NCI-H1105 (cell line): ENCODE data around the gene FGD5.

ENCODE experiments used
- DNase-seq: peaks from one replicate; lab custom pipeline; 2025; lab: John Stamatoyannopoulos, UW

The FGD5 gene, protein sequence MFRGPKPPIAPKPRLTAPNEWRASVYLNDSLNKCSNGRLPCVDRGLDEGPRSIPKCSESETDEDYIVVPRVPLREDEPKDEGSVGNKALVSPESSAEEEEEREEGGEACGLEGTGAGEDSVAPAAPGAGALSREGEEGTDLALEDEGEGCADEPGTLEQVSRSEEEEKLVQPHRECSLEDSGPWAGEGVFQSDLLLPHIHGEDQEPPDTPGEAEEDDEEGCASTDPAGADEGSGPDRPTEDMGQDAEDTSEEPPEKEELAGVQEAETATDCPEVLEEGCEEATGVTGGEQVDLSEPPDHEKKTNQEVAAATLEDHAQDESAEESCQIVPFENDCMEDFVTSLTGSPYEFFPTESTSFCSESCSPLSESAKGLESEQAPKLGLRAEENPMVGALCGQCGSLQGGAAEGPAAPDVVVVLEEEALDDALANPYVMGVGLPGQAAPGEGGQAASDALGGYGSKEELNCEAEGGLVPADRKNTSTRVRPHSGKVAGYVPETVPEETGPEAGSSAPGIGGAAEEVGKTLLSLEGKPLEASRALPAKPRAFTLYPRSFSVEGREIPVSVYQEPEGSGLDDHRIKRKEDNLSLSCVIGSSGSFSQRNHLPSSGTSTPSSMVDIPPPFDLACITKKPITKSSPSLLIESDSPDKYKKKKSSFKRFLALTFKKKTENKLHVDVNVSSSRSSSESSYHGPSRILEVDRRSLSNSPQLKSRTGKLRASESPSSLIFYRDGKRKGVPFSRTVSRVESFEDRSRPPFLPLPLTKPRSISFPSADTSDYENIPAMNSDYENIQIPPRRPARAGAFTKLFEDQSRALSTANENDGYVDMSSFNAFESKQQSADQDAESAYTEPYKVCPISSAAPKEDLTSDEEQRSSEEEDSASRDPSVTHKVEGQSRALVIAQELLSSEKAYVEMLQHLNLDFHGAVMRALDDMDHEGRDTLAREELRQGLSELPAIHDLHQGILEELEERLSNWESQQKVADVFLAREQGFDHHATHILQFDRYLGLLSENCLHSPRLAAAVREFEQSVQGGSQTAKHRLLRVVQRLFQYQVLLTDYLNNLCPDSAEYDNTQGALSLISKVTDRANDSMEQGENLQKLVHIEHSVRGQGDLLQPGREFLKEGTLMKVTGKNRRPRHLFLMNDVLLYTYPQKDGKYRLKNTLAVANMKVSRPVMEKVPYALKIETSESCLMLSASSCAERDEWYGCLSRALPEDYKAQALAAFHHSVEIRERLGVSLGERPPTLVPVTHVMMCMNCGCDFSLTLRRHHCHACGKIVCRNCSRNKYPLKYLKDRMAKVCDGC (N-terminal part only)

DNA sequence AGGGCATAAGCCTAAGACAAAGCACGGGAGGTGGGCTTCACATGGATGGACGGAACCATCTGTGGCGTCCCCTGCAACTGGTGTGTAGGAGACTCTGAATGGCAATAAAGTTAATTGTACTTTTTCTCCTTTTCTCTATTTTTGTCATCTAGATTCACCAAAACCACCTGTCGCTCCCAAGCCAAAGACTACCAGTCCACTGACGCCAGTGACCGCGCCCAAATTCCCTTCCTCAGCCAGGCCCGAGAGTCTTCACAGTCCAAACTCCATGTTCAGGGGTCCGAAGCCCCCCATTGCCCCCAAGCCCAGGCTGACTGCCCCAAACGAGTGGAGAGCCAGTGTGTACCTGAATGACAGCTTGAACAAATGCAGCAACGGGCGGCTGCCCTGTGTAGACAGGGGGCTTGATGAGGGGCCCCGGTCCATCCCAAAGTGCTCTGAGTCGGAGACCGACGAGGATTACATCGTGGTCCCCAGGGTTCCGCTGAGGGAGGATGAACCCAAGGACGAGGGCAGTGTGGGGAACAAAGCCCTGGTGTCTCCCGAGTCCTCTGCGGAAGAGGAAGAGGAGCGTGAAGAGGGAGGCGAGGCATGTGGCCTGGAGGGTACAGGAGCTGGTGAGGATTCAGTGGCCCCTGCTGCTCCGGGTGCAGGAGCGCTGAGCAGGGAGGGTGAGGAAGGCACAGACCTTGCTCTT is at the start of gene FGD5:
TSS of gene FGD5 (plus strand) at position 159 of the 697 bp plus-strand sequence. CDS start at position 269, 110 bp downstream.
- DNase-seq, result no peak

DNA sequence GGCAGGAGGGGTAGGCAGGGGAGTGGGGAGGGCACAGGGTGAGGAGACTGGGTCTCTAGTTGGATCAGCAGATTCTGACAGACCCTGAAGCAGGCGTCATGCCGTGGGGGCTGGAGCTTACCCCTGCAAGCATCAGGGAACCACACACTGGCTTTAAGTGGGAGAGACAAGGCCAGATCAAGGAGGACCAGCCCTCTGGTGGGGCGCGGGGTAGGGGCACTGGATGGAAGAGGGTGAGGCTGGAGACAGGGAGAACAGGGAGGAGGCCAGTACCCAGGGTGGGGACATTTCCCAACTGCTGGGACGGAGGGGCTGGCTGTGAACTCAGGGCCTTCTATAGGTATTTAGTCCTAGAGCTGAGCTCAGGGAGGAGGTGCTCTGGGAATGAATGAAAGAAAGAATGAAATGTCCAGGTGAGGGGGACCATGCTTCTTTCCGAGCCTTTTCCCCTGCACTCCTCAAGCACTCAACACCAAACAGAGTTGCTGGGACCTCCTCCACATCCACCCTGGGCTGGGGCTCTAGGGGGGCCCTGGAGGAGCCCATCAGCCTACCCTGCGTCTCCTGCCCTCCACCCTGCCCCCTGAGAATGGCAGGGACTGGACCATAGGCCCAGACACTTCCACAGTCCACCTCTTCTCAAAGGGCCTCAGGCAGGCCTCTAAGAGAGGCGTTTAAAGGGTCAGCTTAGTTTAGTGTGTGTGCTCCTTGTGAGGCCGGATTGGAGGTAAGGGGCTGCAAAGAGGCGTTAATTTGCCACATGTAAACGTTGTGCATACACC is 49.0 kb upstream of the FGD5 start:
- no peak for DNase-seq

DNA sequence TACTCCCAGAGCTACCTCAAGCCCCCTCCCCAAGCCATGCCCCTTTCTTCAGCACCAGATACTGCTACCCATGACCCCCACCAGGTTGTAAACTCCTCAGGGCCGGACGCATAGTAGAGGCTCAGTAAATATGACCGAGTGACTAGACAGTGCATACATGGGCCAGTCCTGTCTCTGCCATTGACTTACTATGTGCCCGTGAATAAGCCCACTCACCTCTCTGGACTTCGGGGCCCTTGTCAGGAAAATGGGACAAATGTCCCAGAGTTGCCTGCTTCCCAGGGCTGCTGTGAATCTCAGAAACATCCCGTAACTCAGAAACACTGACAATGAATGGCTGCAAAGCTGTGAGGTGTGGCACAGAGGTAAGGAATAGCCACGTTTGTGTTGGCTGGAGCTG is 48.2 kb upstream of the FGD5 start:
- DNase-seq, result no peak

DNA sequence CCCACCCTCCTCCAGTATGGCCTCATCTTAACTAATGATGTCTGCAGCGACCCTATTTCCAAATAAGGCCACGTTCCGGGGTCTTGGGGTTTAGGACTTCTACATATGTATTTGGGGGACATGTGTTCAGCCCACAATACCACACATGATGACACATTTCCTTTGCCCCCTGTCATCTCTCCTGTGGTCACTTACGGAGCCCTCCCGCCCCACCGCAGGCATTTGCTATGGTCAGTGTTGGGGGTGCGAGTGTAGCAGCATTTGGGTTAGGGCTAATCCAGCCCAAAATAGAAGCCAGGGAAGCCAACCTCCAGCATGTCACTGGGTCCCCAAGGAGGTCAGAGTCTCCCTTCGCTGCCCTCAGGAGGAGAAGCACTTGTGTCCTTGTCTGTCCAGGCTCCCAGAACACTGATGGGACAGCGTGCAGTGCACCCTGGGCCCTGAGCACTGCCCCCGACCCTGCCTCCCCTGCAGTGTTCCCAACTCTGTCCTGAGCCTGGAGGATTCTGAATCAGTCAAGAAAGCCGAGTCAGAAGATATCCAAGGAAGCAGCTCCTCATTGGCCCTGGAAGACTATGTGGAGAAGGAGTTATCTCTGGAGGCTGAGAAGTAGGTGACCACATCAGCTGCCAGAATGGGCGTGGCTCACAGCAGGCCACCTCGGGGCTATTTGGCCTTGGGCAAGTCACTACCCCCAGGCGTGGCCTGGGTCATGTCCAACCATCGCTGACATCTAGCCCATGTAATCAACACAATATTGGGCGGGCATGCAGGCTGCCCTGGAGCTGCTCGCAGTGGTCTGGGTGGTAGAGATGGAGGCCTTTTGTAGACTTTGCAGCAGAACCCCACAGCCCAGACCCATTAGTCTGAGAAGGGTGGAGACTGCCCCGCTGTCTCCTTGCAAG is 46.9 kb upstream of the FGD5 start:
- DNase-seq, result no peak

DNA sequence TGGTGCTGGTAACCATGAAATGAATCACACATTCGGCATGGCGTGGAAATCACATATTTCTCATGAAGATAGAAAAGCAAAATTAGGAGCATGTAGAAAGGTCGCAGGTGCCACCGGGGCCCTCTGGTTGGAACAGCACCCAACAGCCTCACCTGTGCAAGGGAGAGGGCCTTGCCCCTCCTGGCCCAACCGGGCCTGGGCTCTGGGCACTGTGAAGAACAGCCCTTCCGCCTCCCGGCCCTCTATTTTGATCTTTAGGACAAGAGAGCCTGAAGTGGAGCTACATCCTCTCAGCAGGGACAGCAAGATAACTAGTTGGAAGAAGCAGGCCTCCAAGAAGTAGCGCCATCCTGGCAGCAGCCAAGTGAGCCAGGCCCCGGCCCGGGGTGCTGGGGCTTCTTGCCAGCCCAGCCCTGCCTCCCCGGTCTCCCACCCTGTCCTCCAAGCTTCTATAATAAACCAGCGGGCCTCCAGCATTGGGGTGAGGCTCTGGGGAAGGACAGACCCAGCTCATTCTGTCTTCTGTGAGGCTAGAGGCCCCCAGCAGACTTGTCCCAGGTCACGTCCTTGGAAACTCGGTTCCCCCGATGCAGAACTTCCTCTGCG is 46.1 kb upstream of the FGD5 start:
- DNase-seq, result no peak

DNA sequence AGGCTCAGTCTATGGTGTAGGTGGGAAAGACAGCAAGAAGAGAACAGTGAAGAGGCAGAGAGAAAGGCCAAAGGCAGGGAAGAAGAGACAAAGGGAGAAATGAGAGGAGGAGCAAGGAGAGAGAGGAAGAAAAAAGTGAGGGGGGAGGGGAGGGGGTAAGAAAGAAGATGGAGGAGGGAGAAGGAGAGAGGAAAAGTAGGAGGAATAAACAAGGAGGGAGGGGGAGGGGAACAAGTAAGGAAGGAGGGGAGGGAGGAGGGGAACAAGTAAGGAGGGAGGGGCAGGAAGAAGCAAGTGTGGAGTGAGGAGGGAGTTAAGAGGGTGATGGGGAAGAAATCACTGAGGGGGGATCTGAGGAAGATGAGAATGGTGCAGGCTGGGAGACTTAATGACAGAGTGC is 45.5 kb upstream of the FGD5 start:
- DNase-seq, result no peak

DNA sequence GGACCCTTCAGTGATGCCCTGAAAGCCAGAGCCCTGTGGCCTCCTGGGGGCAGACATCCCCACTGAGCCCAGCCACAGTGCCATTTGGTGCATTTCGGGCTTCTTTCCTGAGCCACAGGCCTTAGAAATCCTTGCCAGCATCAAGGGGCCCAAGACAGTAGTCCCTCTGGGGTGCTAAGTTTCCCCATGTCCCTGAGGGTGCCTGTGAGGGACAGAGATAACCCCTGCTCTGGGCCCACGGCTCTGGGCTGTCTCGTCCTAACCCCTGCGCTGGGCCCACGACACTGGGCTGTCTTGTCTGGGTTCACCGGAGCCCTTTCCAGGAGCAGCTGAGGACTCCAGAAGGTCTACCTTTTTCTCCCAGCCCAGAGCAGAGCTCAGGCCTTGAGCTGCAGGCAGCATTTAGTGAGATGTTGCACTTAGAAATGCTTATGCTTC is 45.1 kb upstream of the FGD5 start:
- no peak for DNase-seq

DNA sequence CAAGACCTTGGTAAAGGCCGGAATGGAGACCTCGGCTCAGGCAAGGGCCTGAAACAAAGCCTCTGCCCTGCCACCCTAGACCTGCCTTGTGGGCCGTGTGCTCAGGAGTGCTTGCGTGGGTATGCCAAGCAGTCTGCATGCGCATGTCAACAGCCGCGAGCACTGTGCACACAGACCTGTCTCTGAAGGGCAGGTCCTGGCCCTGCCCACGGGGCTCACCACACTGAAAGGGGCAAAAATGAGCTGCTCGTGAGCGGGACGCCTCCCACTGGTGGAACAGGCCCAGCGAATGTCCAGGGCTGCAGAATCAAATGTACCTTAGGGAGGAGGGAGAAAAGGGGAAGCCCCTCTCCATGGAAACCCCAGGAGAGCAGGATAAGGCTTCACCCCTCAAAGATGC is 44.3 kb upstream of the FGD5 start:
- DNase-seq, result no peak

DNA sequence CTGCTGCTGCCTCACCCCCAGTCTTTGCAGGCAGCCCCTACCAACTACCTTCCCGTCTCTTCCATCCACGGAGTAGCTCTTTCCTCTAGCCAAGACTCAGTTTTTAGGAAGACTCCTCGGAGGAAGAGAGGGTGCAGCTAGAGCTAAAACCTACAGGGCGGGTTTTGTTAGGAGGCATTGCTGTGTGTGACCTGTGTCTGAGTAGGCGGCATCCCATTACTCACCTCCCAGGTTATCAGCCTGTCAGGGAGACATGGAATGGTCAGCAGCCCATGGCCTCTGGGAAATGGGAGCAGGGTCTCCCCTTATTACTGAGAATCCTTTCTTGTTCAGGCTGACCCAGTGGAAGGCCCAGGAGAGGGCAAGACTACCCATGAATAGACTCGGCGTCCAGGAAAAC is 43.8 kb upstream of the FGD5 start:
- no peak for DNase-seq

DNA sequence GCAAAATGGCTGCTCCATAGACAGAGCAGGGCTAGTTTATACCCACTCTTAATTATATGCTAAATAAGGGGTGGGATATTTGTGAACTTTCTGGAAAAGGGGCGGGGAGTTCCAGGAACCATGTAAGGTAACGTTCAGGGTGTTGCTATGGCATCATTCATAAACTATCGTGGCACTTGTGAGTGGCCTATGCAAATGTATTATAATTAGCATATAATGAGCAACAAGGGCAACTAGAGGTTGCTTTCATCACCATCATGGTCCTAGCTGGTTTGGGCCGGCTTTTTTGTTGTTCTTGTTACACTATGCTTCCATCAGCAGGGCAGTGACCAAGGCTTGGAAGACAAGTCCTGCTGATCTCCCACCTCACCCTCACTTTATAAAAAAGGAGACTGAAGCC is 43.2 kb upstream of the FGD5 start:
- no peak for DNase-seq

DNA sequence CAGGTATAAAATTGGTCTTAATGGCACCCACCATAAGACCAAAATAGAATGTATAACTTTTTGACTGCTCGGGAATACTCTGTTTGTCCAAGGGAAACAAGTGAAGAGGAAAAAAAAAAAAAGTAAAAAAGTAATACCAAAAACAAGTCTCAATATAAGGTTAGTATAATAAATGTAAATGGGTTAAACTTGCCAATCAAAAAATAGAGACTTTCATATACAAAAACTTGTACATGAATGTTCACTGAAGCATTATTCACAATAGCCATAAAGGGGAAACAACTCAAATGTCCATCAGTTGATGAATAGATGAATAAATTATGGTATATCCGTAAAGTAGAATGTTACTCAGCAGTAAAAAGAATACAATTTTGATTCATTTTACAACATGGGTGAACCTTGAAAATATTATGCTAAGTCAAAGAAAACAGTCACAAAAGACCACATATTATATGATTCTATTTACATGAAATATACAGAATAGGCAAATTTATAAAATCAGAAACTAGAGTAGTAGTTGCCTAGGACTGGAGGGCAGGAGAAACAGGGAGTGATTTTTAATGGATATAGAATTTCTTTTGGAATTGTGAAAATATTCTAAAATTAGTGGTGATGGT is 39.6 kb upstream of the FGD5 start:
- DNase-seq, result no peak

DNA sequence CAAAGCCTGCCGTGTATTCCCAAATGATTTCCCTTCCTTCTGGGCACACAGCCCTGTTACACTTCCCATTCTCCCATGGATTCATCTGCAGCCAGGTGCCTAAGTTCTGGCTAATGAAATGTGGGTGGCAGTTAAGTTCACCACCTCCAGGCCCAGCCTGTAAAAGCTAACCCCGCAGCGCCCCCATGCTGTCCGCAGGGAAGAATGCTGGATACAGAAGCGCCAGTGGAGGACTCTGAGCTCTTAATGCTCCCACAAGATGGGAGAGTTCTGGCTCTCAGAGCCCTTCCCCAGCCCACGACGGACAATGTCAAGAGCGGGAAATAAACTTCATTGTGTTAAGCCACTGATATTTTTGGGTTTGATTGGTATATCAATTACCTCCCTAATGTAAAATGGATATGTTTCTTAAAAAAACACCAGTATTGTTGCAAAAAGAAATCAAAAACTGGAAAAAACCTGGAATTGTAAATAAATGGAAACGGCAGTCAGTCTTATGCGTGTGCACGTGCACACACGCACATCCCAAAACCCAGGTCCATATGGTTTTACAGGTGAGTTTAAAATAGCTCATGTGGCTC is 37.7 kb upstream of the FGD5 start:
- no peak for DNase-seq

DNA sequence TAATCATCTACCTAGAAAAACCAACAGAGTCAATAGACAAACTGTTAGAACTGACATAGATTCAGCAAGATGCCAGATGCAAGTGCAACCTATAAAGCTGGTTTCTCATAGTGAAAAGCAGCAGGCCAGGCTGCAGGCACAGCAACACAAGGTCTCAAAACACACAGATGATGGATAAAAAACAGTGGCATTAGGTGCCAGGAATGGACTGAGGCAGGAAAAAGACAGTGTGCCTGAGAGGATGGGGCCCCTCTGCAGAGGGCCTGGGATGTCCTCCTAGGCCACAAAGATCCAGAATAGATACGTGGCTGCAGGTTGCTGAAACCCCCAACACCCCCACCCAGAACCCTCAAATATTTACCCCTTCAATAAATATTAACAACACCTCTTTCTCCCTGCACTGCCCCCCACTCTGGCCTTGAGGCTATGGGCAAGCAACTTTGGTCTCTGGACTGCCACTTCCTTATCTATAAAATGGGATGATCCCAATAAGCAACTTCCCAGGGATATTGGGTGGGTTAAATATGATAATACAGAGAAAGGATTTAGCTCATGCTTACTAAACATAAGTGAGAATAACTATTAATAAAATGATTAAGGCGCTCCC is 35.2 kb upstream of the FGD5 start:
- DNase-seq, result no peak

DNA sequence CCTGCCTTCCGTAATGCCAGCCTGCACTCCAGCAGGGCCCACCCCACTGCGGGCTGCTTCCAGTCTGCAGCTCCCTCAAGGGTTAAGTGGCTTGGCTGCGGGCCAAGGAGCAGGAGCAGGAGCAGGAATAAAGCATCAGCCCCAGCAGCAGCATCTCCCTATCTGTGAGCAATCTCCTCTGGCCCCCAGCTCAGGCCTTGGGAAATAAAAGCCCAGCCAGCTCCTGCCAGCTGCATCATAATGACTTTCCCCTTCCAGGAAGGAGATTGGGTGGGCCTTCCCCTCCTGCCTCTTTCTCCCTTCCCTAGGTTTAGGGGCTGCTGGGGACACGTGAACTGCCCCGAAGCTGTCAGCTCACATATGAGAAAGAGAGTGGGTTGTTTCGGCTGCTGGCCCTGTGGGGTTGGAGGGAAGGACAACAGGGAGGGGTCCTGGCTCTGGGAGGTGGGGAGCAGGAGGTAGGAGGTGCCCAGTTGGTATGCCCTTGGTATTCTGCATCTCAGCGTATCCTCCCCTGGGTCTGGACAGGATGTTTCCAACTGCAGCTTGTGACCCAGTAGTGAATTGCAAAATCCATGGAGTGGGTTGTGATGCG is 34.6 kb upstream of the FGD5 start:
- DNase-seq, result peak; percentile 65

DNA sequence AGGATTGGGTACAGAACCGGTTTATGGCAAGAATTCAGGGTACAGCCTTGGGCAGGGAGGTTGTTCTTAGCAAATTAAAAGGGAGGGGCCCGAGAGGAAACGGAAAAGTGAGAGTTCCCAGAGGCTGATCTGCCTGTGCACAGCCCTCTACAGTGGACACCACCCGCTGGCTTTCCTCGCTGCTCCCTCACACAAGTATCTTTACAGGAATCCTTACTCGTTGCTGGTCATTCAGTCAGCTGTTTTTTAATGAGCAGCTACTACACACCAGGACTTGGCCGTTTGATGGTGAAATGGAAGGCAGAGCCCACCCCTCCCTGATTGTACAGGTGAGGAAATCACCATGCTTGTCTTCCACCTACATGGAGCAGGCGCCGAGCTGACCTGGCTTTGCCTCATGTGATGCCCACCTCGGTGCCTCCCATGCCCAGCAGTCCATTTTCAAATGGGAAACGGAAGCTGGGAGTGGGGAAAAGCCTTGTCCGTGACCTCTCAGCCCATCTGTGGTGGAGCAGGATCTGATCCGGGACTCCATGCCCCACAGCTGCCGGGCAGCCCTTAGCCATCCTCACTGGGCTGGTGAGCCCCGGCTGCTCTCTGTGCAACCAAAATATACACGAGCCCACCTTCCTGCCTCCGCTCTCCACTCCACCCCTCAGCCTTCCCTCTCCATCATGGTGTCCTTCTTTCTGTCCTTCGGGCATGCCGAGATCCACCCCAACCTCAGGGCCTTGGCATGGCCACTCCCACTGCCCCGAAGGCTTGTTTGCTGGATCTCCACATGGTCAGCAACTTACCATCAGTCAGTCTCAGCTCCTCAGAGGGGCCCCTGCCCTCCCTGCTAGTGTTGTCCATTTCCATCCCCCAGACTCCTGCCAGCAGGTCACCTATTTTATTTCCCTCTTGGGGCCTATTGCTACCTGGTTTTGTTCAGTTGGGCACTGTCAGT is 33.3 kb upstream of the FGD5 start:
- no peak for DNase-seq

DNA sequence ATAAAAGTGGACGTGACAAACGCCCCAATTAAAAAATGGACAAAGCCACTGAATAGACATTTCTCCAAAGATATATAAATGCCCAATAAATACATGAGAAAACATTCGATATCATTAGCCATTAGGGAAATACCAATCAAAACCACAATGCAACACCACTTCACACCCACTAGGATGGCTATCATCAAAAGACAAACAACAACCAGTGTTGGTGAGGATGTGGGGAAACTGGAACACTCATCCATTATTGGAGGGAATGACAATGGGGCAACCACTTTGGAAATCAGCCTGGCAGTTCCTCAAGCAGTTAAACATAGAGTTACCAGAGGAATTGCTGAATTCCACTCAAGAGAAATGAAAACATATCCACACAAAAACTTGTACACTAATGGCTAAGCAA is 32.4 kb upstream of the FGD5 start:
- DNase-seq, result no peak

DNA sequence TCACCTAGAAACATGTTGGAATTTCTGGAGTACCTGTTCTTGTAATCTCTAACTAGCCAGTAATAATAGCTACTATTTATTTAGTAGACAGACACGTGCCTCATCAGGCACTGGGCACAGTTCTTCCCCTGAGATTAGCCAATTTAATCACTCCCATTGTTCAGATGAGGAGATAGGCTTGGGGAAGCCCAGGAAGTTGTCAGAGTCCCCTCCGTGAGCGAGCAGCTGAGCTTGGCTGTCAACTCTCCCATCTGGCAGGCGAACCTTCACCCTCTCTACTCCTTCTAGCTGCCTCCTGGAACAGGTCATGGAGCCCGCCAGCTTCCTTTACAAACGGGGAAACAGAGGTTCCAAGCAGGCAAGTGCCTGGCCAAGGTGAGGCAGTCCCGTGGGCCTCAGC is 31.1 kb upstream of the FGD5 start:
- no peak for DNase-seq
